Amniotic epithelial cell (primary cell): ENCODE results near the gene IFI27L1.
"Not testable (repeated sequence)": the region's sequence is repeated elsewhere in the genome, so short reads cannot be mapped to it uniquely, and the experiment has no call there.

ENCODE experiments used
- DNase-seq: peaks from one replicate; pipeline ENCODE4 v3.0.0-alpha.2; 2010; ENCODE audit warnings: low read depth

Gene IFI27L1

DNA sequence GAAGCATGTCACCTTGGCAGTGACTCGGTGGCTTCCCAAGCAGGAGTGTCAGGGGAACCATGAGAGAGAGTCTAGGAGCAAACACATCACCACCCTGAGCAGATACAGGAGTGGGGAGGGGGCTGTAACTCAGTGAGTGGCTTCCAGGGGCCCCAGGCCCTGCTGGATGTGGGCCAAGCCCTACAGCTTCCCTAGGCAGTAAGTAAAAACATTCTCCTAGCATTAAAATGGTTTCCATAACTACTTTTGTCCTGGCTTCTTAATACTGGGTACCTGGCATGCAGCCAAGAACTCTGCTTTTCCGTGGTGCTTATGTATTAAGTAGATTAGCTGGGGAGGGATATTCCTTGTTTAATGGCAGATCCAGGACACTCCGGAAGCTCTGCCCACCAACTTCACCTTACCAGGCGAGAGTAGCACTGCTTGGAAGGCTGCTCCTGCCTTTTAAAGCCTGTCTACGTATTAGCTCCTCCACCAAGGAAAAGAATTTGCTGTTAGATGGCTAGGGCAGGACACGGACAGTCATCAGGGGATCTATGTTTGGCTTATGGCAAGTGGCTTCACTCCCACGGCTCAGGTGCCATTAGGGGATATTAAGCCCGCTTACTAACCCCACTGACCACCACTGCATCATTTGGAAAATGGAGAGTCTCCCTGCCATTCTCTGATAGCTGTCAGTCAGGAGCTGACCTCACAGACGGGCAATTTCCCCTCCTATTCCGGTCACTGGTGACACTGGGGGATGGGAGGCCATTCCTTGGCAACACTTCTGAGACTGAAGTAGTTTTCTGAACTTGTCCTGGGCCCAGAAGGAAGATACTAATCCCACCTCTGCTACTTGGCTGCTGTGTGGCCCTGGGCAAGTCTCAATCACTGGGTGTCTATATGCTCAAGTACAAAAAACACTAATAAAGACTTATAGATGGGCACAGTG is 32.2 kb upstream of the IFI27L1 start:
- DNase-seq, result no peak

DNA sequence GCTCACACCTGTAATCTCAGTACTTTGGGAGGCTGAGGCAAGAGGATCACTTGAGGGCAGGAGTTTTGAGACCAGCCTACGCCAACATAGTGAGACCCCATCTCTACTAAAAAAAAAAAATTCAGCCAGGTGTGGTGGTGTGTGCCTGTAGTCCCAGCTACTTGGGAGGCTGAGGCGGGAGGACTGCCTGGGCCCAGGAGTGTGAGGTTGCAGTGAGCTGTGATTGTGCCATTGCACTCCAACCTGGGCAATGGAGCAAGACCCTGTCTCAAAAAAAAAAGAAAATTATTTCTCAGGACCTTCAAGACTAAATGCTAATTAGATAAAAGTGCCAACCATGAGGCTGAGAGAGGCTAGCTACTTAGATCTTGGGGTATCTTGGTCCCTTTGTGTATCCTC is 31.5 kb upstream of the IFI27L1 start:
- no peak for DNase-seq

DNA sequence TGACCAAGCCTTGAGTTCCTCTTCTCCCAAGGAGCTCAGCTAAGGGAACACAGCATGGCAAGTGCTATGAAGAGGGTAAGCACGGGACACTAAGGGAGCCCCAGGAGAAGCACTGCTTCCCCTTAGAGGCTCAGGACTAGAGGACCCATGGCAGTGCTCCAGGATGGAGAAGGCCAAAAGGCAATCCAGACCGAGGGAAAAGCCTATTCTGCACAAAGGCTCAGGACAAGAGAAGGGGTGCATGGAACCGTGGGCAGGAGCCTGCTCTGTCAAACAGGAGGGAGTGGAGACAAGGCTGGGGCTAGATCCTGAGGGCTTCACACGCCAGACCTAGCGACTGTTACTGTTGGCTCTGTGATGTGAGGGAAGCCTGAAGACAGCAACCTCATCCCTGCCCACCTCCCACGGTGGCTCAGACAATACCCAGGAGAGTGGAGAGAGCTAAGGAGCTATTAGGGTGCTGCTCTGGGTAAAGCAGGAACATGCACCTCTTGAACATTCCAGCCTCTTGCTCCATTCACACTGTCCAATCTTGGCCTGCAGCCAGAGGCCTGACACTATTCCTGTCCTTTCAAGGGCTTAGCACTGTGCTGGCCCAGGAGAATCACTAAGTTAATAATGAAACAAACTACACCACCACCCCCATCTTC is 30.8 kb upstream of the IFI27L1 start:
- DNase-seq, result no peak

DNA sequence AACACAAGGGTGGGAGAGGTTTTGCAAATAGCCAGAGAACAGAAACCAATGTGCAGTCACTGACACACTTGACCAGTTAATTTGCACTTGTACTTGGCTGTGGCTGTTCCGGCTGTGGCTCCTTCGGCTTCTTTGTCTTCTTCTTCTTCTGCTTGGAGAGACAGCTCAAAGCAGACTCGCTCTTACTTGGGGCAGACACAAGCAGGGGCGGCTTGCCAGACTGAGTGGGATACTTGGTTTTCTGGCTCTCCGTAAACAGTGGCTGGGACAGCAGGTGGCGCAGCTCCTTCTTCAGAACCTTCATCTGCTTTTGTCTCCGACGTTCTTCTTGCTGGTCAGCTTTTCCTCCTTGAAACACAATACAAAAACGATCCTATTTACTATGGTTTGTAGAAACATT is 30.0 kb upstream of the IFI27L1 start:
- peak; percentile 22 for DNase-seq

DNA sequence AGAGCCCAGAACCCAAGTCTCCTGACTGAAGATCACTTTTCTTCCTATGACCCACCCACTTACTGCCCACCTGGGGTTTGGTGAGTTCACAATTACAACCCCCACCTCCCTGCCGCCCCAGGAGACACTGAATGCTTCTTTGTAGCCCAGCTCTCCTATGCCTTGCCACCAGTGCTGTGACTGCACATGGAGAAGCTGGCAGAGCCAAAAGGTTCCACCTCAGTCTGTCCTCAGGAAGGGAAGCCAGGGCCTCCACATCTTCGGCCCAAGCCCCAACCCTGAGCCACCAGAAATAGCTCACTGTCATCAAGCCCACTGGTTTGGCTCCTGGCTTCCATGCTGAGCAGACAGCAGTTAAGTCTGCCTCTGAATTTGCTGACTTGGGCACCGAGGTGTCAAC is 29.3 kb upstream of the IFI27L1 start:
- no peak for DNase-seq

DNA sequence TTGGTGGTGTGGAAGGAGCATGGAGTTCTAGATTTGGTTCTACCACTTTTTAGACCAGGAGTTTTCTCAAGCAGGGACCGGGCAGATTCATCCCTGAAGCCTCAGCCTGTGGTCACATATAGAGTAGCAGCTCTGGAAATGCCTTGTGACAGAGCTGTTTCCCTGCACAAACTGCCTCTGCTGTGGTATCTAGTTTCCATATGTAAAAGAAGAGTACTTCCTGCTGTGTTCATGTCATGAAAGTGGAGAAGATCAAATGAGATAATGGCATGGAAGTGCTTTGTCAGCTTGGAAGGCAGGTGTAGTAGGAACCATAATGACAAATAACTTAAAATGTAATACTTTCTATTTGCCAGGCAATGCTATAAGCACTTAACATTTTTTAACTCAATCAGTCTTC is 28.9 kb upstream of the IFI27L1 start:
- no peak for DNase-seq

DNA sequence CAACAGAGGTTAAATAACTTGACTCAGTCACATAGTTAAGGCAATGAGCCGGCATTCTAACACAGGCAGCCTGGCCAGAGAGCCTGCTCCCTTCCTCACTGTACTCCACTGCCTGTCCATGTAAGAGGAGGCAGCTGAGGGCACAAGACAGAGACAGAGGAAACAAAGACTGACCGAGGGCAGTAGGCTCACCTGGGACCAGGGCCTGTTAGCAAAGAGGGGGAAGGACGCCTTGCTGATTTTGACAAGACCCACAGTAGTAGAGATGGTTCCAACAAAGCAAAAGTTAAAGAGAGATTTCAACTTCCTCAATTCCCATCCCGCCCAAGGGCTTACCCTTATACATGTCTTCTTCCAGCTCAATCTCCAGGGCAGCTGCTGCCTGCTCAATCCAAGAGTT is 28.4 kb upstream of the IFI27L1 start:
- no peak for DNase-seq

DNA sequence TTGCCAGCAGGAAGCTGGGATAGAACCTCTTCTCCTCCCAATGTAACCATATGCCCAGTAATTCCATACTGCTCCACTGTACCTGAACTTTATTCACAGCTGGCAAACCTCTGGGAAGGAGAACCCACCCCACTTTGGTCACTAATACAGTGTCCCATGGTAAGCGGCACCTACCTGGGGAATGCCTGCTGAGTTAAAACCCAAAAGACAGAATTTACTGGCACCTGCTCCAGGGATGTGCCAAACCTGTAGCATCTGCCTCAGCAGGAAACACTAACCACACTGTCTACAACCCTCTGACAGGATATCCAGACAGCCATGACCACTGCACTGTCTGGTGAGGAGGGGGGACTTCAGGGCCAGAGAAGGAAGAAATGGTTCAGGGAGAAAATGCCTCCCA is 26.7 kb upstream of the IFI27L1 start:
- no peak for DNase-seq

DNA sequence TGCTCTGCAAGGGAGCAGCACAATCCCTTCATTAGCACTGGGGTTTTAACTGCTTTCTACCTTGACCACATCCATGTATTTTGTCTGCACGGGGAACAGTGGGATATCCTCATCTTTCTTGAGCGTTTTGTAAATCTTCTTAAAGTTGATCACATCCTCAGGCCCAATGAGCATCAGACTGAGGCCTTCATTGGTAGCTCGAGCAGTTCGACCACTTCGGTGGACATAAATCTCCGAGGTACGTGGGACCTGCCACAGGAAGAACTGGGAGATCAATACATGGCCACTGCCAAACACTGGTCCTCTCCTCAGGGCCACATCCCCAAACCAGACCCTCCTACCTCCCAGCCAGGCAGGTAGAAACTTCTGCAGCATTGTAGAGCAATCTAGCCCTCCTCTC is 26.2 kb upstream of the IFI27L1 start:
- no peak for DNase-seq

DNA sequence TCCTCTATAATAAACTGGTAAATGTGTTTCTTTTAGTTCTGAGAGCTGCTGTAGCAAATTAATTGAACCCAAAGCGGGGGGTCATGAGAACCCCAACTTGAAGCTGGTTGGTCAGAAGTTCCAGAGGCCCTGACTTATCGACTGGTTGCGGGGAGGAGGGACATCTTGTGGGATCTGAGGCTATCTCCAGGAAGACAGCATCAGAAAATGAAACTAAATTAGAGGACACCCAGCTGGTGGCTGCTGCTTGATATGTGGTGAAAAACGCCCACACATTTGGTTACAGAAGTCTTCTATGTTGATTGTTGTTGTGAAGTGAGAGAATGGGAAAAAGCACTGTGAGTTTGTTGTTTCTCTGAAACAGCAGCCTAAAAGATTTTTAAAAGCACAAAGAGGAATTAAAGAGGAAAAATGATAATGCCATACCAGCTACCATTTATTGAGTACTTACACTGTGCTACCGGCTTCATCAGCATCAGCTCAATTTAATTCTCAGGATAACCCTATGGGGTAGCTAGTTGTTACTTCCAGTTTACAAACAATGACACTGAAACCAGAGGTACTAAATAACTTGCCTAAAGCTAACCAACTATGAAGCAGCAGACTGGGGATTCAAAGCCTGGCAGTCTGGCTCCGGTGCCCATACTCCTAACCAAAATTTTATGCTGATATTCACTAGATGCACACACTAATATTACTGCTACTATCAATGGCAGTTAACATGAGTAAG is 24.4 kb upstream of the IFI27L1 start:
- no peak for DNase-seq

DNA sequence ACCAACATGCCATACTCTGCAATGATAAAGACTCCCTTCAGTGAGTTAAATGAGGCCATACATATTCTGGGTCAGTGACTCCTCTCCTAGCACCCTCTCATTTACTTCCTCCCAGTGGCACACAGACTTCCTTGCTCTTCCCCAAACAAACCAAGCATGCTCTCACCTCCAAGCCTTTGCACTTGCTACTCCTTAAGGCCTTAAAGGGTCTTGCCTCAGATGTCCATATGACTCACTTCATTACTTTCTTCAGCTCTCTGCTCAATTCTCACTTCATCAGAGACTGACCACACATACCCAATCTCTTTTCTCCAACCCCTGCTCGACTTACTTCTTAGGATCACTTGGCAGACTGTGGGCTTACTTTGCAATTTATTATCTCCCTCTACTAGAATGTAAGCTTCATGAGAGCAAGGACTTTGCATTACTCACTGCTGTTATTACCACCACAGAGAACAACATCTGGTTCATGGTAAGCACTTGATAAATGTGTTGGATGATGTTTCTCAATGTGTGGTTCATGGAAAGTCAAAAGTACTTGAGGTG is 22.9 kb upstream of the IFI27L1 start:
- DNase-seq, result peak; percentile 64

DNA sequence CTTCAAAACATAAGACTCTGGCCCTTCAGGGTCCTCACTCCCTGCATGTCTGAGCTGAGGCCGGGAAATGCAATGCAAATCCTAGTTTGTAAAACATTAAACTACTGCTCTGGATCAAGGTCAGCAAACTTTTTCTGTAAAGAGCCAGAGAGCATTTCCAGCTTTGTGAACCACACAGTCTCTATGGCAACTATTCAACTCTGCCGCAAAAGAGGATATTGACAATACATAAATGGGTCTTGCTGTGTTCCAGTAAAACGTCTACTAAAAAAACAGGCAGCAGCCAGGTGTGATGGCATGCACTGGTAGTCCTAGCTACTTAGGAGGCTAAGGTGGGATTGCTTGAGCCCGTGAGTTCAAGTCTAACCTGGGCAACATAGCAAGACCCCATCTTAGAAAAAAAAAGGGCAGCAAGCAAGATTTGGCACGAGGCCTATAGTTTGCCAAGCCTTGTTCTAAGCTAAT is 22.4 kb upstream of the IFI27L1 start:
- no peak for DNase-seq

DNA sequence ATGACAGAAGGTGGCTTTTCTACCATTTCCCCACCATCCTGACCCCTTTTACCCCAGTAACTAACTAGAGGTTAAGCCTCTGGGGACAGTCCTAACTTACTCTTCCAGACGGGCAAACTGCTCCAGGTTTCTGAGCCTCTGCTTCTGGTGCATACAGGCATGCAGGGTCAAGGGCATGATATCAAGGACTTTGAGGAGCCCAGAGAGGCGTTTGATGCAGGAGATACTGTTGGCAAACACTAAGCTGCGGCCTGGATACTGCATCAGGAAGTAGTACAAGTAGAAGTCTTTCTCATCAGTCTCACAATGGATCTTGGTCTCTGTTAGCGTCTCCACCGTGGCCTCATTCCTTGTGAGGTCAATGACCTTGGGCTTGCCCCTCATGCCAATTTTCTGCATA is 21.1 kb upstream of the IFI27L1 start:
- no peak for DNase-seq

DNA sequence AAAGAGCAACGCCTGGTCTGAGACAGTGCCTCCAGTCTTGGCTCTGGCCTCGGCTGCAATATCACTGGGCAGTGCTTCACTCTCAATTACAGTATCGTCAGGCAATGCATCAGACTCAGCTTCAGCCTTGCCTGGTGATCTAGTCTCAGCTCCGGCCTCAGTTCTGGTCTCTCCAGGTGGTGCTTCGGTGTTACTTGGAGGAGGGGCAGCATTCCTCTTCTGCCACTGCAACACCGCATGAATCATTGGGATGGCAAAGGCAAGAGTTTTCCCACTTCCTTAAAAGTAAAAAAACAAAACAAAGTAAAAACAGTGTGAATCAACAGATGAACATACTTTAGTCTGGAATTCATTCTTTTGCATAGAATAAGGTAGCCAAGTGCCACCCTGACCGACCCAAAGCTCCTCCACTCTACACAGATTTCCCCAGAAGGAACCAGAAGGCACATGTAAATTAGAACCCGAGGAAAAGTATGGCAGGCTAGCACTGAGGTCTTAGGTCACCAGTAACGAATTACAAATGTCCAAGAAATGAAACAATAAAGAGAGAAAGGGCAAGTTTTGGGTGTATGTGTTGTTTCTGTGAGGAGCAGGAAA is 18.7 kb upstream of the IFI27L1 start:
- DNase-seq, result peak; percentile 67

DNA sequence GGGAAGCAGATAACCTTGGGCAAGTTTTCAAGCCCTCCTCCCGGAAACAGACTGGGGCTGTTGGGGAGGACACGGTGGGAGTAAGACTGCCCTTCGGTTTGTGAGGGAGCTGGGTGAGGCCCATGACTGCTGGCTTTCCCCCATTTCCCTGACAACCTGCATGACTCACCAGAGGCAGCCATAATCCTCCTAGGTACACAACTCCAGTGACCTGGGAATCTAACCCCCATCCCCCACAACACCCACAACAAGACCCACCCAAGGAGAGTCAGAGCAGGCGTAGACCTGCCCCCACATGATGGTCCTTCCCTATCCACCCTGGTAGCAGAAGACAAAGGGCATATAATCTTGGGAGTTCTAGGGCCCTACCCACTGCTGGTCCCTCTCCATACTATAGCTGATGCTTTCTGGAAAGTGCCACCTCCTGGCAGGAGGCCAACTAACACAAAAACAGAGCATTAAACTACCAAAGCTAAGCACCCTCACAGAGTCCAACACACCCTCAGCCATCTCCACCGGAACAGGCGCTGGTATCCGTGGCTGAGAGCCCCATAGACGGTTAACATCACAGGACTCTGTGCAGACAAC is 14.9 kb upstream of the IFI27L1 start:
- peak; percentile 44 for DNase-seq

DNA sequence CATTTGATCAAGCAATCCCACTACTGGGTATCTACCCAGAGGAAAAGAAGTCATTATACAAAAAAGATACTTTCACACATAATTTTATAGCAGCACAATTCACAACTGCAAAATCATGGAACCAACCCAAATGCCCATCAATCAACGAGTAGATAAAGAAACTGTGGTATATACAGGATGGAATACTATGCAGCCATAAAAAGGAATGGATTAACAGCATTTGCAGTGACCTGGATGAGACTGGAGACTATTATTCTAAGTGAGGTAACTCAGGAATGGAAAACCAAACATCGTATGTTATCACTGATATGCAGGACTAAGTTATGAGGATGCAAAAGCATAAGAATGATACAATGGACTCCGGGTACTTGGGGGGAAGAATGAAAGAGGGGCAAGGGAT is 9.0 kb upstream of the IFI27L1 start:
- not testable (repeated sequence) for DNase-seq

DNA sequence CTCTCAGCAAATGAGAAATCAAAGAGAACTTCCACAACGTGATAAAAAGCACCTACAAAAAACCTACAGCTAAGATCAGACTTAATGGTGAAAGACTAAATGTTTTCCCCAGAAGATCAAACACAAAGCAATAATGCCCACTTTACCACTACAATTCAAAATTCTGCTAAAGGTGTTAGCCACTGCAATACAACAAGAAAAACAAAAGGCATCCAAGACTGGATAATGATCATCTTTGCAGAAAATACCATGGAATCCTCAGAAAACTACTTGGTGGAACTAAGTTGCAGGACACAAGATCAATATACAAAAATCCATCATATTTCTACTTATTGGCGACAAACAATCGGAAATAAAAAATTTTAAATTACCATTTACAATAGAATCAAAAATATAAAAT is 6.6 kb upstream of the IFI27L1 start:
- no peak for DNase-seq

DNA sequence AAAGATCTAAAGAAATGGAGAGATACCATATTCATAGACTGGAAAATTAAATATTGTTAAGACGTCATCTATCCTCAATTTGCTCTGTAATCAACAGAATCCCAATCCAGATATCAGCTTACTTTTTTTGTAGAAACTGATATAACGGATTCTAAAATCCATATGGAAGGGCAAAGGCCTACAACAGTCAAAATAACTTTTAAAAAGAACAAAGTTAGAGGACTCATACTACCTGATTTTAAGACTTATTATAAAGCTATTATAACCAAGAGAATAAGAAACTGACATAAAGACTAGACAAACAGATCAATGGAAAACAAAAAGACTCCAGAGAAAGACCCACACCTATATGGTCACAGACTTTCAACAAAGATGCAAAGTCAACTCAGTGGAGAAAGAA is 6.1 kb upstream of the IFI27L1 start:
- no peak for DNase-seq

DNA sequence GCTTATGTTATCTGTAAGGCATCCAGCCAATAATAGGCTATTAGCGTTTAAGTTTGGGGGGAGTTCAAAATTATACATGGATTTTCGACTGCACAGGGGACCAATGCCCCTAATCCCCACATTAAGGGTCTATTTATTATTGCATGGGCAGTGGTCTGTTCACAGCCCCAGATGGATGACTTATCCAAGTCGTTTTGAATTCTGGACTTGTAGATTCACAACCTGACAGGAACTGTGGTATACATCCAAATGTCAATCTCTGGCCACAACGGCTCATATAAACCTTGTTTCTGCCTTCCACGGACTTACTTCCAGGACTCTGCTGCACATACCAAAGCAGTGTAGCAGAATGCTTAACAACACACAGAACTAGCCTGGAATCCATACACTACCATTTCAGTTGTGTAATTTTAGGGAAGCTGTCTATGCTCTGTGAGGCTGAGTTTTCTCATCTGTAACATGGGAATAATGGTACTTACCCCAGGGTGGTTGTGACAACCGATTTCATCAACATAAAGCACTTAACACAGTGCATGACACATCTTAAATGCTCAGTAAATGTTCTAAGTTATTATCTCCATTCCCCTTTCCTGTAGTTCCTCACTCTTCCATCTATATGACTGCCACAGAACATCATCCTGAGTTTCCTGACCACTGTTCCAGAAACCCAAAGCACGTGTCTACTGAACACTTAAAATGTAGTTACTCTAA is 3.8 kb upstream of the IFI27L1 start:
- peak; percentile 35 for DNase-seq

DNA sequence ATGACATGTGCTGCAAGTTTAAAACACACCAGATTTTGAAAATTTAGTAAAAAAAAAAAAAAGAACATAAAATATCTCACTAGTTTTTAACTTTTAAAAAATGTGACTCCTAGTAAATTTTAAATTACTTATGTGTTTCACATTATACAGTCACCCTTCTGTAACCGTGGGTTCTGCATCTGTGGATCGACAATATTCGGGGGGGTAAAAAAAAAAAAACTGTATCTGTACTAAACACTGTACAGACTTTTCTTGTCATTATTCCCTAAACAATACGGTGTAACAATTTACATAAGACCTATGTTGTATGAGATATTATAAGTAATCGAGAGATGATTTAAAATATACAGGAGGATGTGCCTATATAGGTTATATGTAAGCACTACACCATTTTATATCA is 3.3 kb upstream of the IFI27L1 start:
- DNase-seq, result no peak
